PC-3 (cell line): ENCODE results near the gene SLC16A12.

Source experiments
- EZH2 ChIP-seq: fragments of 300-600 bp; sonication (generic); IDR thresholded peaks from one replicate; pipeline ENCODE4 v1.6.1; 2017; ENCODE audit warnings: antibody characterized with exemption, mild to moderate bottlenecking, low read length; ENCODE audit not compliant: unreplicated experiment
- EZH2phosphoT487 ChIP-seq: fragments of 300-600 bp; sonication (generic); IDR thresholded peaks from 2 replicates; pipeline ENCODE4 v1.6.1; 2018; ENCODE audit warnings: mild to moderate bottlenecking, antibody characterized with exemption, low read length, borderline replicate concordance
- TF ChIP-seq, protein P1 (sequence below): fragments of 300-600 bp; sonication (generic); conservative IDR thresholded peaks from 2 replicates; pipeline ENCODE4 v1.5.1; 2017; ENCODE audit warnings: antibody characterized with exemption, low read depth, mild to moderate bottlenecking, low read length

DNA sequence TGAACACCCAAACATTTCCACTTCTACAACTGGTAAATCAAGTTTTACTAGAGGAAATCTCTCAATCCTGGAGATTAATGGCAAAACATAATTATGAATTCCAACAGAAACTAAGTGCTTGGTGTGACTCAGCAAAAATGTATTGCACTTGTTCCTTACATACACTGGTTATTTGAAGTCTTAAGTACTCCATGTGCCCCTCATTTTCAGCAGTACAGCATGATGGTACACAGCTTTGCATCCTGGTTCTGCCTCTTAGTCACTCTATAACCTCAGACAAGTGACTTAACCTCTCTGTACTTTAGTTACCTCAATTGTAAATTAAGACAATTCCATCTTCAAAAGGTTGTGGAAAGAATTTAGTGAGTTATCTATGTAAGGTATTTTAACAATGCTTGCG, 12.9 kb downstream of the SLC16A12 start:
- TF ChIP-seq, protein P1, sequence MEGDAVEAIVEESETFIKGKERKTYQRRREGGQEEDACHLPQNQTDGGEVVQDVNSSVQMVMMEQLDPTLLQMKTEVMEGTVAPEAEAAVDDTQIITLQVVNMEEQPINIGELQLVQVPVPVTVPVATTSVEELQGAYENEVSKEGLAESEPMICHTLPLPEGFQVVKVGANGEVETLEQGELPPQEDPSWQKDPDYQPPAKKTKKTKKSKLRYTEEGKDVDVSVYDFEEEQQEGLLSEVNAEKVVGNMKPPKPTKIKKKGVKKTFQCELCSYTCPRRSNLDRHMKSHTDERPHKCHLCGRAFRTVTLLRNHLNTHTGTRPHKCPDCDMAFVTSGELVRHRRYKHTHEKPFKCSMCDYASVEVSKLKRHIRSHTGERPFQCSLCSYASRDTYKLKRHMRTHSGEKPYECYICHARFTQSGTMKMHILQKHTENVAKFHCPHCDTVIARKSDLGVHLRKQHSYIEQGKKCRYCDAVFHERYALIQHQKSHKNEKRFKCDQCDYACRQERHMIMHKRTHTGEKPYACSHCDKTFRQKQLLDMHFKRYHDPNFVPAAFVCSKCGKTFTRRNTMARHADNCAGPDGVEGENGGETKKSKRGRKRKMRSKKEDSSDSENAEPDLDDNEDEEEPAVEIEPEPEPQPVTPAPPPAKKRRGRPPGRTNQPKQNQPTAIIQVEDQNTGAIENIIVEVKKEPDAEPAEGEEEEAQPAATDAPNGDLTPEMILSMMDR, result no peak
- TF ChIP-seq EZH2, result no peak
- no peak for TF ChIP-seq EZH2phosphoT487
